NCI-H526 (cell line): Measurements from ENCODE around the gene EXOC6.
"Not testable (repeated sequence)": the region's sequence is repeated elsewhere in the genome, so short reads cannot be mapped to it uniquely, and the experiment has no call there.

Source experiments
- DNase-seq, 2 experiments: peaks; one replicate each; lab custom pipeline; 2025; lab: John Stamatoyannopoulos, UW

Gene EXOC6

GRCh38 chr10:92886334-92886961 is 38.1 kb downstream of the EXOC6 start:
- DNase-seq, result no peak

- DNase-seq, result no peak
These were observed 42.2 kb downstream of the EXOC6 start for GRCh38 chr10:92890471-92890870.

- DNase-seq, result no peak
These were observed 43.8 kb downstream of the EXOC6 start for GRCh38 chr10:92891885-92892690.

GRCh38 chr10:92892691-92893054 is 44.4 kb downstream of the EXOC6 start:
- DNase-seq, result no peak

DNA sequence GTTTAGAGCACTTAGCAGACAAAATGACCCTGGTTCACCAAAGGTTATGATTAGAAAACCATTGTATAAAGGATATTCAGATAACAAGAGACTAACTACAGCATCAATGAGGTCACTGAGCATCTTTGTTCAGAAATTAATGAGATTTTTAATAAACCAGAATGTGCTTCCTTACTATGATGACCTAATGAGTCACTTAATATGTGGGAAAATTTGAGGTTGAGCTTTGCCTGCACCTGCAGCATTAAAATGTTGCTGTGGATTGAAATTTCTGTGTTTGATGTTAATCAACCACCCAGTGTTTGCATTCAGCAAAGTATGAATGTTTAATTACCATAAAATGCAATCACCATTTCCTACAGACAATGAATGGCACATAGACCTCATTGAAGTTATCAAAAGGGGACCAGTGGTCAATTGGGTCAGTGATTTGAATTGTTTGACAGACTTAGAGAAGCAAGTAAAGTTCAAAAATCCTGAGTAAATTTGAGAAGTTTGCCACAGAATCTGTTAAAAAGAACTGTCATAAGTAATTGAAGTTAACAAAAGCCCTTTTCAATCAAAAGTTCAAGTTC is 45.8 kb downstream of the EXOC6 start:
- peak in 1 of 2 experiments; percentile 20 for DNase-seq

DNA sequence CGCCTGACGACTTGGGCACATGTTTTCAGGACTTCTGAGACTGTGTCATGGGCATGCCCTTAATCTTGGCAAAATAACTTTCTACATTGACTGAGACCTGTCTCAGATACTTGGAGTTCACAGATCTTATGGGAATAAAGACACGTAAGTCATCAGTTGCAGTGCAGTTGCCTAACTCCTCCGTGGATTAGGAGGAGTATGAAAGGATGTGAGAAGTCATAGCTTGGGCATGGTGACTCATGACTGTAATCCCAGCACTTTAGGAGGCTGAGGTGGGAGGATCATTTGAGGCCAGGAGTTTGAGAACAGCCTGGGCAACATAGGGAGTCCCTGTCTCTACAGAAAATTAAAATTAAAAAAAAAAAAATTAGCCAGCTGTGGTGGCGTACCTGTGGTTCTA is 49.6 kb downstream of the EXOC6 start:
- DNase-seq, result no peak

DNA sequence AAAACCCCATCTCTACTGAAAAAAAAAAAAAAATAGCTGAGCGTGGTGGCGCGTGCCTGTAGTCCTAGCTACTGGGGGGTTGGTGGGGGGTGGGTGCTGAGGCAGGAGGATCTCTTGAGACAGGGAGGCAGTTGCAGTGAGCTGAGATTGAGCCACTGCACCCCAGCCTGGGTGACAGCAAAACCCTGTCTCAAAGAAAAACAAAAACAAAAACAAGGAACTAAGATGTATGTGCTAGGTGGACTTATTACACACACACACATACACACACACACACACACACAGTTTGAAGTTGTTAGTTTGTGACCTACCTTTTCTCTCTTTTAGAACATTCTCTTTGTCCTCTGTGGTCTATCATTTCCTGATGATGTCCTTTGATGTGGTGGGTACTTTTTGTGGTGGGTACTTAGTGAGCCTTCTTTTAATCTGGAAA is 53.5 kb downstream of the EXOC6 start:
- no peak for DNase-seq

- no peak for DNase-seq
These were observed 55.3 kb downstream of the EXOC6 start for GRCh38 chr10:92903633-92904032.

DNA sequence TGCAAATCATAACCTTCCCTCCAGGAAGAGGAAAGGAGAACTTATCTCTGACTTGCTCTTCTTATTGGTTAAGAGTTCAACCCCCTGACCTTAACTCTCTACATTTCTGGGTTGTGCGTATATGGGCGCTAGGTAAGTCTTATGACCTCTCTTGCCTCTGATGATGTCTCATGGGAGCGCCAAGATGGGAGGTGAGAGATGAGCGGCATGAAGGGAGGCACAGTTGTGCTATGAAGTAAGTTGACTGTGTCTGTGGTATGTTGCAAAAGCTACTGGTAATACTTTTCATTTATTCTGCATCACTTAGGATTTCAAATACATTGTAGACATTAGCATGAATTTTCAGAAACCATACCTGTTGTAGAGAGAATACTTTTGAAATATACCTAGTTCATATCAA is 59.0 kb downstream of the EXOC6 start:
- no peak for DNase-seq

- not testable (repeated sequence) for DNase-seq
These were observed 64.3 kb downstream of the EXOC6 start for GRCh38 chr10:92912631-92913030.

DNA sequence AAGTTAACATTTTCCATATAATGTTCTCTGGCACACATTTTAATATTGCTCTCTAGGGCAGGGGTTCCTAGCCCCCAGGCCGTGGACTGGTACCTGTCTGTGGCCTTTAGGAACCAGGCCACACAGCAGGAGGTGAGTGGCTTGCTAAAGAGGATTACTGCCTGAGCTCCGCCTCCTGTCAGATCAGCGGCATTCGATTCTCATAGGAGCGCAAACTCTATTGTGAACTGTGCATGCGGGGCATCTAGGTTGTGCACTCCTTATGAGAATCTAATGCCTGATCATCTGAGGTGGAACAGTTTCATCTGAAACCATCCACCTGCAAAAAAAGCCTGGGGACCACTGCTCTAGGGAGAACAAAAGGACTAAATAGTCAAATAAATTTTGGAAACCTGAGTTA is 65.7 kb downstream of the EXOC6 start:
- DNase-seq, result no peak

- peak; percentile 0 to 51 for DNase-seq
These were observed 66.4 kb downstream of the EXOC6 start for GRCh38 chr10:92914478-92915325.

- no peak for DNase-seq
These were observed 67.6 kb downstream of the EXOC6 start for GRCh38 chr10:92915892-92916291.

DNA sequence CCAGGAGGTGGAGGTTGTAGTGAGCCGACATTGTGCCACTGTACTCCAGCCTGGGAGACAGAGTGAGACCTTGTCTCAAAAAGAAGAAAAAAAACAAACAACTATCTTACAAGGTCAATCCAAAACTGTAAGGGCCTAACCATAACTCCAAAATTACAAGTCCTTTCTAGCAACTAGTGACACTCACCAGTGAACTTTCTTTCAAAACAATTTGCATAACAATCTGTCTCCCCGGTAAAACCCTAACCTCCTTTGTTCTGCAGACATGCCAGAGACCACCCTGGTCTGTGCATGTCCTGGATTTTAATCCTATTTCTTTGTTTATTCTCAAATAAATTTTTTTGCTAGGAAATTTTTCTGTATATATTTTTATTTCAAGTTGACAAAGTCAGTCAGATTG is 68.1 kb downstream of the EXOC6 start:
- no peak for DNase-seq

- DNase-seq, result no peak
These were observed 70.3 kb downstream of the EXOC6 start for GRCh38 chr10:92918603-92919002.

DNA sequence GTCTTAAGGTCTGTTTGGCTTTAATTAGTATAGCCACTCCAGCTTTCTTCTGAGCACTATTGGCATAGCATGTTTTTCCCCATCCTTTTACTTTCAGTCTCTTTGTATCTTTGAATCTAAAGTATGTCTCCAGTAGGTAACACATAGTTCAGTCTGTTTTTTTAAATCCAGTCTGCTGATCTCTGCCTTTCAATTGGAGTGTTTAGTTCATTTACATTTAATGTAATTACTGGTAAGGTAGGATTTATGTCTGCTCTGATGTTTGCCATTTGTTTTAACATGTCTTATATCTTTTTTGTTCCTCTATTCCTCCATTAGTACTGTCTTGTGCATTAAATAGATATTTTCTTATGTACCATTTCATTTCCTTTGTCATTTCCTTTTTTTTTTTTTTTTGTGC is 72.5 kb downstream of the EXOC6 start:
- no peak for DNase-seq

DNA sequence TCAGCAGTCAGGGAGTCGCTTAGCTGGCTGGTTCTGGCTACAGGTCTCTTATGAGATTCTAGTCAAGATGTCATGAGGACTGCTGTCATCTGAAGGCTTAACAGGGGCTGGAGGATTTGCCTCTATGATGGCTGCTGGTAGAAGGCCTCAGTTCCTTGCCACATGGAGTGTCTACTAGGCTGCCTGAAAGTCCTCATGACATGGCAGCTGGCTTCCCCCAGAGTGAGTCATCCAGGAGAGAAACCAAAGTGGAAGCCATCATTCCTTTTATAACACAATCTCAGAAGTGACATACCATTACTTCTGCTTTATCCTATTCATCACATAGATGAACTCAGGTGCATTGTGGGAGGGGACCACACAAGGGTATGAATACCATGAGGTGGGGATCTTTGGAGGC is 75.1 kb downstream of the EXOC6 start:
- no peak for DNase-seq

GRCh38 chr10:92929896-92930295 is 81.6 kb downstream of the EXOC6 start:
- no peak for DNase-seq

- DNase-seq, result no peak
These were observed 83.3 kb downstream of the EXOC6 start for GRCh38 chr10:92931597-92931996.

GRCh38 chr10:92937876-92938275 is 89.6 kb downstream of the EXOC6 start:
- no peak for DNase-seq

GRCh38 chr10:92938841-92939240 is 90.5 kb downstream of the EXOC6 start:
- no peak for DNase-seq

DNA sequence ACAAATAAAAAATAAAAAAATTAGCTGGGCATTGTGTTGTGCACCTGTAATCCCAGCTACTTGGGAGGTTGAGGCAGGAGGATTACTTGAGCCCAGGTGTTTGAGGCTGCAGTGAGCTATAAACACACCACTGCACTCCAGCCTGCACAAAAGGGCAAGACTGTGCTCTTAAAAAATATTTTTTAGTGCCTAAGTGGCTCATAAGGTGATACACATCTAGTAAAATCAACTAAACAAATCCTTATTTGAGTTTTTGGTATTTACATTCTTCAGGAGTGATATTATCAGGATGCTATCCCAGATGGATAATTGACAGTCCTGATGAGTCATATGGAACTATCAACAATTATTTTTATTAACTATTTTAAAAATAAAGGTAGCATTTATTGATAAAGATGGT is 93.9 kb downstream of the EXOC6 start:
- DNase-seq, result no peak
